Measurements from ENCODE around the gene IGFALS. TPM values are rescaled to one million over a fixed set of nuclear protein-coding genes. Genes with fewer than 3 reads are reported as not detected.

Gene IGFALS
- total and polyA plus RNA-seq, 2 of the 4 experiments (the other 2 are of a cell fraction), result not detected

- POLR2A ChIA-PET (ENCODE audit: unreplicated experiment), result no interaction called here
- TF ChIP-seq BHLHE40 (IDR thresholded peaks at IDR 0.05; ENCODE audit: low read depth, low read length) (no peak), POLR2A (IDR thresholded peaks at IDR 0.05; ENCODE audit: low read depth, low read length) (no peak), MAFK (IDR thresholded peaks at IDR 0.05; ENCODE audit: low read depth, low read length) (no peak), RAD21 (IDR thresholded peaks at IDR 0.05; ENCODE audit: low read length) (no peak), RCOR1 (IDR thresholded peaks at IDR 0.05; ENCODE audit: insufficient replicate concordance, low read length) (no peak), CEBPB (IDR thresholded peaks at IDR 0.05; ENCODE audit: low read depth, low read length) (no peak), MAZ (IDR thresholded peaks at IDR 0.05; ENCODE audit: borderline replicate concordance, low read depth, low read length) (no peak), SMC3 (IDR thresholded peaks at IDR 0.05; ENCODE audit: low read depth, low read length) (no peak), FOS (IDR thresholded peaks at IDR 0.05; ENCODE audit: low read depth, low read length) (no peak), USF2 (IDR thresholded peaks at IDR 0.05; ENCODE audit: low read depth, low read length) (no peak), NFE2L2 (IDR thresholded peaks at IDR 0.05; ENCODE audit: low read depth, low read length) (no peak), CHD1 (IDR thresholded peaks at IDR 0.05; ENCODE audit: low read depth, low read length) (no peak), MXI1 (IDR thresholded peaks at IDR 0.05; ENCODE audit: borderline replicate concordance, low read depth, low read length) (no peak), RFX5 (IDR thresholded peaks at IDR 0.05; ENCODE audit: low read depth, low read length) (no peak)
- TF ChIP-seq, protein P1, sequence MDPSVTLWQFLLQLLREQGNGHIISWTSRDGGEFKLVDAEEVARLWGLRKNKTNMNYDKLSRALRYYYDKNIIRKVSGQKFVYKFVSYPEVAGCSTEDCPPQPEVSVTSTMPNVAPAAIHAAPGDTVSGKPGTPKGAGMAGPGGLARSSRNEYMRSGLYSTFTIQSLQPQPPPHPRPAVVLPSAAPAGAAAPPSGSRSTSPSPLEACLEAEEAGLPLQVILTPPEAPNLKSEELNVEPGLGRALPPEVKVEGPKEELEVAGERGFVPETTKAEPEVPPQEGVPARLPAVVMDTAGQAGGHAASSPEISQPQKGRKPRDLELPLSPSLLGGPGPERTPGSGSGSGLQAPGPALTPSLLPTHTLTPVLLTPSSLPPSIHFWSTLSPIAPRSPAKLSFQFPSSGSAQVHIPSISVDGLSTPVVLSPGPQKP (IDR thresholded peaks at IDR 0.05; ENCODE audit: borderline replicate concordance, low read depth, low read length), result no peak
- TF ChIP-seq, protein P2, sequence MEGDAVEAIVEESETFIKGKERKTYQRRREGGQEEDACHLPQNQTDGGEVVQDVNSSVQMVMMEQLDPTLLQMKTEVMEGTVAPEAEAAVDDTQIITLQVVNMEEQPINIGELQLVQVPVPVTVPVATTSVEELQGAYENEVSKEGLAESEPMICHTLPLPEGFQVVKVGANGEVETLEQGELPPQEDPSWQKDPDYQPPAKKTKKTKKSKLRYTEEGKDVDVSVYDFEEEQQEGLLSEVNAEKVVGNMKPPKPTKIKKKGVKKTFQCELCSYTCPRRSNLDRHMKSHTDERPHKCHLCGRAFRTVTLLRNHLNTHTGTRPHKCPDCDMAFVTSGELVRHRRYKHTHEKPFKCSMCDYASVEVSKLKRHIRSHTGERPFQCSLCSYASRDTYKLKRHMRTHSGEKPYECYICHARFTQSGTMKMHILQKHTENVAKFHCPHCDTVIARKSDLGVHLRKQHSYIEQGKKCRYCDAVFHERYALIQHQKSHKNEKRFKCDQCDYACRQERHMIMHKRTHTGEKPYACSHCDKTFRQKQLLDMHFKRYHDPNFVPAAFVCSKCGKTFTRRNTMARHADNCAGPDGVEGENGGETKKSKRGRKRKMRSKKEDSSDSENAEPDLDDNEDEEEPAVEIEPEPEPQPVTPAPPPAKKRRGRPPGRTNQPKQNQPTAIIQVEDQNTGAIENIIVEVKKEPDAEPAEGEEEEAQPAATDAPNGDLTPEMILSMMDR (conservative IDR thresholded peaks at IDR 0.05; ENCODE audit: low read depth, low read length), result no peak
- 93% methylated on average over 5 of the region's 18 CpGs; no CpG with 5 or more reads in 1 of the 2 experiments for WGBS, 2 experiments (ENCODE audit: extremely low coverage in 2 of 2, insufficient read length in 1 of 2)
These were observed 841 bp upstream of the IGFALS start for GRCh38 chr16:1794221-1794871.

More at GRCh38 chr16:1794221-1794871, 841 bp upstream of the IGFALS start:
- no peak overlapping the region for H3K4ac ChIP-seq (ENCODE audit: low read depth, low read length)
- no peak overlapping the region for H2AK5ac ChIP-seq (ENCODE audit: low read depth, low read length)
- no peak overlapping the region for H3K56ac ChIP-seq (ENCODE audit: extremely low read depth, insufficient read depth, low read length)
- no peaks in the 10 kb centered on the region for H4K20me1 ChIP-seq (ENCODE audit: insufficient read depth, low read length)
- peaks cover 16% of the 10 kb centered on the region for H3K36me3 ChIP-seq (ENCODE audit: control insufficient read depth, insufficient read depth, low read length)
- H4K5ac ChIP-seq (ENCODE audit: low read depth, low read length), result no peak overlapping the region
- no peak overlapping the region for H2BK15ac ChIP-seq (ENCODE audit: low read depth, low read length)
- dilution Hi-C loops (cut with HindIII; ENCODE audit: low sequenced_read_pairs, unreplicated experiment) (no loop called here), intact Hi-C loops (cut with micrococcal nuclease) (no loop called here), in situ Hi-C loops (cut with MboI; ENCODE audit: low sequenced_read_pairs) (no loop called here)
- ATAC-seq (ENCODE audit: low read depth), result no peak; the same call in 1 of the 2 replicates
- H3K79me1 ChIP-seq (ENCODE audit: low read depth in 1 of 2, low read length in 2 of 2), result no peaks in the 10 kb centered on the region
- H2AFZ ChIP-seq (replicated peaks; ENCODE audit: low read length, poor library complexity), result no peak overlapping the region
- H3K14ac ChIP-seq (replicated peaks; ENCODE audit: low read depth, low read length), result no peak overlapping the region
- H3K27me3 ChIP-seq (ENCODE audit: control insufficient read depth, insufficient read depth, low read length), result no peaks in the 10 kb centered on the region
- H2BK120ac ChIP-seq (ENCODE audit: low read depth, low read length), result no peak overlapping the region
- H3K27ac ChIP-seq (ENCODE audit: insufficient read depth, low read length), result no peak overlapping the region
- CTCF ChIA-PET, result no interaction called here
- no peak overlapping the region for H3K23ac ChIP-seq (ENCODE audit: low read depth, low read length)
- no peak overlapping the region for H3K4me3 ChIP-seq (ENCODE audit: insufficient read depth, low read depth, low read length)
- H3K9me3 ChIP-seq (ENCODE audit: control insufficient read depth, insufficient read depth, low read length), result peaks cover 5% of the 10 kb centered on the region; the same call in 1 of the 2 replicates
- 0 out of 2 replicates have a peak, but pooled peaks cover 2% of the 10 kb centered on the region for H3K9me1 ChIP-seq (ENCODE audit: insufficient read depth, low read length)
- no peak overlapping the region for H4K91ac ChIP-seq (ENCODE audit: insufficient read depth, low read depth, low read length)
- no peak for DNase-seq
- no peak overlapping the region for H2BK20ac ChIP-seq (ENCODE audit: low read depth, low read length)
- BruUV-seq (replicated peaks), result no TSS peak
- no peak overlapping the region for H3K18ac ChIP-seq (ENCODE audit: low read depth, low read length)
- H3K4me1 ChIP-seq (ENCODE audit: control insufficient read depth, insufficient read depth, low read length), result no peaks in the 10 kb centered on the region
- no peak overlapping the region for H3K9ac ChIP-seq (ENCODE audit: low read depth, low read length)
- peak overlapping the region; percentile 28 for H2AK9ac ChIP-seq (replicated peaks; ENCODE audit: low read depth, low read length, poor library complexity)
- H3K4me2 ChIP-seq (ENCODE audit: low read depth, low read length), result no peak overlapping the region
- H4K8ac ChIP-seq (ENCODE audit: low read depth in 2 of 2, low read length in 2 of 2), result no peak overlapping the region
- no peak overlapping the region for H2BK5ac ChIP-seq (ENCODE audit: low read depth, low read length, poor library complexity, severe bottlenecking)
